Measurements from ENCODE around the gene SPAG6.

DNA sequence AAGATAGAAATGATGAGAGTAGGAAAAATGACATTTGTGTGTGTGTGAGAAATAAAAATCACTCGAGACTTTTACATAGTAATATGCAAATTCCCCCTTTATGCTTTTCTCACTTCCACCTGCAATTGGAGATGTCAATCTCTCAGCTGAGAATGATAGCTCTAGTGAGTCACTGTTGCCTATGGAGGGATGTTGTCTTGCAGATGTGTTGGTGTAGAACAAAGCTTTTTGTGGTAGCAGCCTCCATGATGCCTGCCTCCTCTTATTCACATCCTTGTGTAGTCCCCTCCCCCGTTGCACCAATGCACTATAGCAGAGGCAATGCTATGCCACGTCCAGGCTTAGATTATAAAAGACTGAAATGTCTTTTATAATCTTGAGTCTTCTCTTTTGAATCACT, 33.8 kb downstream of the SPAG6 start:
- no peak for TF ChIP-seq MZF1 (tag by site-specific recombination; IDR thresholded peaks at IDR 0.05; ENCODE audit: borderline replicate concordance)
- TF ChIP-seq SALL2 (tag by site-specific recombination; IDR thresholded peaks at IDR 0.05; ENCODE audit: borderline replicate concordance) = no peak
- TF ChIP-seq, protein P1, sequence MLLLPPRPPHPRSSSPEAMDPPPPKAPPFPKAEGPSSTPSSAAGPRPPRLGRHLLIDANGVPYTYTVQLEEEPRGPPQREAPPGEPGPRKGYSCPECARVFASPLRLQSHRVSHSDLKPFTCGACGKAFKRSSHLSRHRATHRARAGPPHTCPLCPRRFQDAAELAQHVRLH (tag by site-specific recombination; IDR thresholded peaks at IDR 0.05) = no peak
- TF ChIP-seq, protein P2, sequence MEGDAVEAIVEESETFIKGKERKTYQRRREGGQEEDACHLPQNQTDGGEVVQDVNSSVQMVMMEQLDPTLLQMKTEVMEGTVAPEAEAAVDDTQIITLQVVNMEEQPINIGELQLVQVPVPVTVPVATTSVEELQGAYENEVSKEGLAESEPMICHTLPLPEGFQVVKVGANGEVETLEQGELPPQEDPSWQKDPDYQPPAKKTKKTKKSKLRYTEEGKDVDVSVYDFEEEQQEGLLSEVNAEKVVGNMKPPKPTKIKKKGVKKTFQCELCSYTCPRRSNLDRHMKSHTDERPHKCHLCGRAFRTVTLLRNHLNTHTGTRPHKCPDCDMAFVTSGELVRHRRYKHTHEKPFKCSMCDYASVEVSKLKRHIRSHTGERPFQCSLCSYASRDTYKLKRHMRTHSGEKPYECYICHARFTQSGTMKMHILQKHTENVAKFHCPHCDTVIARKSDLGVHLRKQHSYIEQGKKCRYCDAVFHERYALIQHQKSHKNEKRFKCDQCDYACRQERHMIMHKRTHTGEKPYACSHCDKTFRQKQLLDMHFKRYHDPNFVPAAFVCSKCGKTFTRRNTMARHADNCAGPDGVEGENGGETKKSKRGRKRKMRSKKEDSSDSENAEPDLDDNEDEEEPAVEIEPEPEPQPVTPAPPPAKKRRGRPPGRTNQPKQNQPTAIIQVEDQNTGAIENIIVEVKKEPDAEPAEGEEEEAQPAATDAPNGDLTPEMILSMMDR (tag by site-specific recombination; IDR thresholded peaks at IDR 0.05) = no peak
- no peak for TF ChIP-seq ZNF140 (tag by site-specific recombination; IDR thresholded peaks at IDR 0.05)
- no peak for TF ChIP-seq ZNF302 (tag by site-specific recombination; IDR thresholded peaks at IDR 0.05; ENCODE audit: low read depth)

All from HEK293 (cell line).